HG03064 (cell line): Measurements from ENCODE around the gene ZDHHC14.

ENCODE experiments used
- ATAC-seq: cut with Tn5 transposase; IDR thresholded peaks from one replicate; pipeline ENCODE4 v1.9.1; 2021; ENCODE audit warnings: low read depth; ENCODE audit not compliant: unreplicated experiment

ZDHHC14 gene

DNA sequence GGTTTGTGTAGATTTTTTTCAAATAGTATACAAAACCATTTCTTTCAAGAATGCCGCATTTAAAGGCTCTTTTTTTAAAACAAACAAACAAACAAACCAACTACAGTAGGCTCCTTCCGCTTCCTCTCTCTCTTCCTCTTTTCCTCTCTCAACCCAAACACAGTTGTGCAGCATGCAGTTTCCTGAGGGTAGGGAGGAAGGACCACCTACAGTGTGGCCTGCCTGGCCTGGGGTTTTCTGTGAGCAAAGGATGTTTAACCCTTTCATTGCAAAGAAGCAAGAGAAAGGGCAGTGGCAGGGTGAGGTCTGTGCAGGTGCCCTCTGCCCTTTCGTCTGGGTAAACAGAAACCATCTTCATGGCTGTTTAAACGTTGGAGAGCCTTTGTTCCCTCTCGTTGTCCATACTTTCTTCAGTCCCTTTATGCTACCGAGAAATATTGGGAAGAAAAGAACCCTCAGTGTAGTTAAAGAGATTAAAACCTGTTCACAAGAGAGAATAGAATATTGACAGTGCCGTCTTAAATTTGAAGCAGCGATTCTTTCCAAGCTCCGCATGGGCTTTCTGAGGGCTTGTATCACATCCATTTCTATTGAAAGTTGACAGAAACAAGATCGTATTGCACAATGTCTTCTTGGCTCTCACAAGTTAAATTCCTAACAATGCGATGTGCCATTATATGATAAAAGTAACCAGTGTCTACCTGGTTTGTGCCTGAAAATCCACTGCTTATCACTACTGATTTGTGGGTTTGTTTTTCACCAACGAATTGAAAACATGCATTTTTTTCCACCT lies 226.5 kb downstream of the ZDHHC14 start:
- ATAC-seq: no peak

DNA sequence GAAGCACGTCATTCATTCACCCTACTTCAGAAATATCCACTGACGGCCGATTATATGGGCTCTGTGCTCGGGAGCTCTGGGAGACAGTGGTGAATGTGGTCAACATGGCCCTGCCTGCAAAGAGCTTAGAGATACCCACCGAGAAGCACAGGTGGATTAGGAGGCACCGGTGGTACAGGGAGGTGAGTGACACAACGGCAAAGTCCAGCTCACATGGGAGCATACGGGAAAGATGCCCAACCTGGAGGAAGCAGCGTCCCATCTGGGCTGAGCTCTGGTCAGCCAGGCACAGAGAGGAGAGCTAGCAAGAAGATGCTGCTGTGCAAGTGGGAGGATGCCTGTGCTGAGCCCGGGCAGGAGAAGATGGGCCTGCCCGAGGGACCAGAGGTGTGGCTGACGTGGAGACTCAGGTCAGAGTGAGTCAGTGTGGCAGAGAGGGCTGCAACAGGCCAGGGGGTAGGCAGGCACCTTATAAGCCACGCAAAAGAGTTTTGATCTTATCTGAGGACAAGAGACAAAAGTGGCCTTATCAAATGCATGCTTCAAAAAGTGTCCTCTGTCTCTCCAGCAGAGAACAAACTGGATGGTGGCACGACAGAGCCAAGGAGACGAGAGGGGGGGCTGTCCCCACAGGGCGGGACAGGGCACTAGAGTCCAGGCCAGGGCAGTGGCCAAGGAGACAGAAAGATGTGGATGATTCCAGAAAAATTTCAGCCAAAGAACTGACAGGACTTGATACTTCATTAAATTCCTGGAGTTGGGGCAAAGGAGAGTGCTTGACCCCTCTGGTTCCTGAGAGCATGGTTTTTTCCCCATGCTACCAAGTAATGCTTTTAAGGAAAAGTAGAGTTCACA lies 227.5 kb downstream of the ZDHHC14 start:
- no peak for ATAC-seq

DNA sequence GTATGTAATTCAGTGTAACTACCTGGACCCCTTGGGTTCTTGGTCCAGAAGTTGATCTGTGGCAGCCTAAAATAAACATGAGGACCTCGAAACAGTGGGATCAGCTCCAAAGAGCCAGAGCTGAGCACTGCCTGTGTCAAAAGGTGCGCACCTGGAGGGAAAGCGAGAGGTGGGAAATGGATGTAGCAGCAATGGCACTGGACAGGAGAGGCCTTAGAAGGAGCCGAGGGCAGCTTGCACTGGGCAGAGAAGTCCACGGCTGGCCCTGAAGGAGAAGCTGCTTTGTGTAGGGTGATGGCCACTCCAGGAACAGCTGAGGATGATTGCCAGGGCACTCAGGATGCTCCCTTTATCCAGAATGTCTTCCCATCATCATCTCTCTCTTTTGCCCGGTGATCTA lies 228.1 kb downstream of the ZDHHC14 start:
- no peak for ATAC-seq

DNA sequence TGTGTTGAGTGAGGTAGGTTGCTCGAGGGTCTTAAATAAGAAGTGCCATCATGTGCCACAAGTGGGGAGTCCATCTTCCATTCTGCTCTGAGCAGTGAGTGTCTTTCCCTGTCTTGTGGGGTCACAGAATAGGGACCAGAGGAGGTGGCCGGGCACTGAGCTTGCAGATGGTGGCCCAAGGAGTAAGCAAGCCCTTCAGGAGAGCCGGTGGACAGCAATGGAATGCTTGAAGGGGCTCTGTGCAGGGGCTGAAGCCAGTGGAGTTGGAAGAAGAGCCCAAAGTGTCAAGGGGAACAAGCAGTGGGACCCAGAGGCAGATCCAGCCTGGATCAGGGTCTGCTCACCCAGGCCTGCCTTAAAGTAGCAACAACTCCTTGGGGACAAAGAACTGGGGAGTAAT lies 228.6 kb downstream of the ZDHHC14 start:
- ATAC-seq: no peak

- no peak for ATAC-seq
Measured at GRCh38 chr6:157610451-157610999, 229.5 kb downstream of the ZDHHC14 start.

- no peak for ATAC-seq
Measured at GRCh38 chr6:157611406-157611805, 230.4 kb downstream of the ZDHHC14 start.

DNA sequence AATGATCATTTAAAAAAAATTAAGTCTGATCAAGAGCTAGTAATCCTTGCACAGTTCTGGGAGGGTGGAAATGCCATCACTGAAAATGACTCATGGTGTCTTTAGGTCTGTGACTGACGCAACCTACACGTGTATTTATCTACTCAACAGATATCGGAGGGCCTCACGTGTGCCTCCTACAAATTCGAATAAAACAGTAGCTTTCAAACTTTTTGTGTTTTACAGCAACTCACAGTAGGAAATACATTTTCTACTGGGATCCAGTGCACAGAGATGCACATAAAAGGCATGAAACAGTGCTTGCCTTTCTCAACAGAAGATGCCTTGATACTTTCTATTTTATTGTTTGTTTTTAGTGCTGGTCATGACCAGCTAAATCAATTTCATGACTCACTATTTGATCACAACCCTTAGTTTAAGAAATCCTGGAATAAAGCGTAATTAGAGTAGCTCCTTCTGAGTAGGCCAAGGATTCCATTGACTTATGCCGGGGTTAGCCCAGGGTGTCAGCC lies 232.1 kb downstream of the ZDHHC14 start:
- no peak for ATAC-seq

DNA sequence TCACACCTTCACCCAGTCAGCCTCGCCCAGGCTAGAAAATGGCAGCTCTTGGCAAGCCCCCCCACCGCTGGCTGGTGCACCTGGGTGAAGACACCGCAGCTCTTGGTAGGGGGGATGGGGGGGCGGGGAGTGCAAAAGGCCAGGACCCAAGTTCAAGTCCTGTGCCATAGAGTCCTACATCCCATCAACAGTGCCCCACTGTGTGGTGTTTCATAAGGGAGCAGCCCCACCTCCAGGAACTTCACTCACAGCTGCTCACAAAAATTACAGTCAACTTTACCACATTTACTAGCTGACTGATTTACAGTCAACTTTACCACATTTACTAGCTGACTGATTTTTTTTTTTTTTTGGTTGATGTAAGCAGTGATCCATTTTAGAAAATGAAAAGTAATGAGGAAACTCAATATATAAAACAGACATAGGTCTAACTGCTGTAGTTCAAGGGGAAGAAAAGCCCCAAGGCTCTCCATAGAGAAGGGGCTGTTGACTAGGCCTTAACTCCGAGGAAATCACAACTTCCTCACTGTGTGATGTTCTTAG lies 233.1 kb downstream of the ZDHHC14 start:
- ATAC-seq: no peak

GRCh38 chr6:157615420-157615769 lies 234.4 kb downstream of the ZDHHC14 start:
- no peak for ATAC-seq

- ATAC-seq: no peak
Measured at GRCh38 chr6:157615951-157616350, 235.0 kb downstream of the ZDHHC14 start.

DNA sequence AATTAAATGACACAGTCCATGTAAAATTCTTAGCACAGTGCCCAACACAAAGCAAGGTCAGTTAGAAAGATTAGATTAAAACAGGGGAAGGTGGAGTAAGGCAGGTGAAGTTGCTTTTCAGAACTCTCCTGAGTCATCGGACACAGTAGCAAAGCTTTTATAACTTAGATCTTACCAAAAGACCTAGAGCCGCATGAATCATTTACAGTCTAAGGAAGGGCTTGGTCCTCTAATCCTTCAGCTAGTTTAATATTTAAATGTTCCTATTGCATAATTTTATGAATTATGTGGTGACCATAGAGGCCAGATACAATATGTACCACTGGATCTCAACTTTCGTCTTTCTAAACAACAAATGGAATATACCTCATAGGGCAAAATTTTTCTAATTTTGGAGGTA lies 240.0 kb downstream of the ZDHHC14 start:
- ATAC-seq: no peak

DNA sequence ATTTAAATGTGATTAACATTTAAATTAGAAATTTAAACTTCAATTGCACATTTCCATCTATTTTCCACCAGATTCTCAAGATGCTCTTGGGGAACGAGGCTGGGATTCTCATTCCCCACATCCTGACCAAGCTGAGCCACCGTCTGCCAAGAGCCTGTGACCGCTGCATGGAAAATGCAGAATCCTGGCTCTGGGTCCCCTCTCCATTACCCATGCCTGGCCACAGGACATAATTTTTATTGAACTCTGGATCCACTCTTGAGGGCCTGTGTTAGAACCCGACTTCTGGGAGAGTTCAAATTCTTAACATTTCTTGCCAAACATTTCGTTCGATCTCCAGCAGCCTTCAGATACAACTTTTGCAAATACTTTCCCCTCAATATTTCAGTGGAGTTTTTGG lies 240.4 kb downstream of the ZDHHC14 start:
- no peak for ATAC-seq

- ATAC-seq: no peak
Measured at GRCh38 chr6:157622427-157622826, 241.4 kb downstream of the ZDHHC14 start.

DNA sequence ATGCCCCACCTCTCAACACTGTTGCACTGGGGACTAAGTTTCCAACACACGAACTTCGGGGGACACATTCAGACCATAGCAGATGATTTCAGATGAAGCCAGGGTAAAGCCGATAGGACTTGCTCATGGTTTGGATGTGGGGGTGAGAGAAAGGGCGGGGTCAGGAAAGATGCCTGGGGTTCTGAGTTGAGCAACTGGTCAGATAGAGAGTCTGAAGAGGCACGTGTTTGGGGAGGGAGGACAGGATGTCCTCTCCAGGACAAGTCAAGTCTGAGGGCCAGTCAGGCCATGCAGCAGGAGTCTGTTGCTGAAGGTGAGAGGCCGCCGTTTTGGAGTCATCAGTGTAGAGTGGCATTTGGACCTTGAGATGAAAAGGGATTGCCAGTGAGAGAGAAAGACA lies 244.1 kb downstream of the ZDHHC14 start:
- no peak for ATAC-seq

DNA sequence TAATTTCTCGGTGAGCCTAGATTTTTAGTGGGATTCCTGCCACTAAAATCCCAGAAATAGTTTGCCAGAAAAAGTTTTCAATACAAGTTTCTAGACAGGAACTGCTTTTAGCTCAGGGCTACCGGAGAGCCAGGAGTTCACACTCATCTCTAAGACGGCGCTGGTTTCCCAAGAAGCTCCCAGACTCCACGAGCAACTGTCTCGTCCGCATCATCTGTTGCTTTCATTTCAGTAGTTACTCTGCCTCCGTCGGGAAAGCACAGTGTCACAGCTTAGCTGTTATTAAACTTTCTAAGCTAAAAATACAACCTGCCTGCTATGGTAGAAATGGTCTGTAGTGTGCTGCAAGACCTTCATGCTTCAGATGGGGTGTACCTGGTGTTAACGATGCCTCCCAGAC lies 244.8 kb downstream of the ZDHHC14 start:
- ATAC-seq: no peak

DNA sequence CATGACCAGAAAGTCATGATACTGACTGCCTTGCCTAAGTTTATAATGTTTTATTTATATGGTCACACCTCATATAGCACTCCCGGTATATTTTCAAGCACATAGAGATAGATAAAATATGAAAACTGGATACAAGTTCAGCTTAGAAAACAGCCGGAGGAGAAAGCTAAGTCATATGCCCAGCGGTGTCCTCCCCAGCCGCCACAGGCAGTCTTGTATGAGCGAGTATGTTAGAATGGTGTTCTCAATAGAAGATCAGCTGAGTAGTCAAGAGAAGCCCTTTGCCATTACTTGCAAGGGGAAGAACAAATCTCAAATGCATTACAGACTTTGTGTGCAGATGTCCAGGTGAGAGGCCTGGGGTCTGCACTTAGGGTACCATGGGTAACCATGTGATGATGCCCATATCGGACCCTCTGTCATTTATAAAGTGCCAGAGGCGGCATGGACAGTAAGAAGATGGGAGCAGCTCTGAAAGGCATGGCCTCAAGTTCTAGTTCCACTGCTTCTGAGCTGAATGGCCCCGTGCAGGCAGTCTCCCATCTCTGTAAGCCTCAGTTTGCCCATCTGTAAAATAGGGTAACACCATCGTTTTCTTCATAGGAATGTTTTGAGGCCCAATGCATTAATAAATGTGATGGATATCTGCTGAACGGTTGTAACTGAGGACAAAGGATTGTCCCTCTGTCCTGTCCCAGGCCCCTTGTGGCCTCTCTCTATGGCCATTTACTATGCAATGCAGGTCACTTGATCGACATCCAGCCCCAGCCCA lies 246.4 kb downstream of the ZDHHC14 start:
- ATAC-seq: no peak

GRCh38 chr6:157628463-157628862 lies 247.5 kb downstream of the ZDHHC14 start:
- no peak for ATAC-seq

GRCh38 chr6:157629220-157629619 lies 248.2 kb downstream of the ZDHHC14 start:
- ATAC-seq: no peak

- ATAC-seq: no peak
Measured at GRCh38 chr6:157630463-157631080, 249.6 kb downstream of the ZDHHC14 start.

- ATAC-seq: no peak
Measured at GRCh38 chr6:157631412-157631811, 250.4 kb downstream of the ZDHHC14 start.
